ENCODE results near the gene PLEK2.

GRCh38 chr14:67417633-67418032 is 5.7 kb upstream of the PLEK2 start:
- TF ChIP-seq, protein P1, sequence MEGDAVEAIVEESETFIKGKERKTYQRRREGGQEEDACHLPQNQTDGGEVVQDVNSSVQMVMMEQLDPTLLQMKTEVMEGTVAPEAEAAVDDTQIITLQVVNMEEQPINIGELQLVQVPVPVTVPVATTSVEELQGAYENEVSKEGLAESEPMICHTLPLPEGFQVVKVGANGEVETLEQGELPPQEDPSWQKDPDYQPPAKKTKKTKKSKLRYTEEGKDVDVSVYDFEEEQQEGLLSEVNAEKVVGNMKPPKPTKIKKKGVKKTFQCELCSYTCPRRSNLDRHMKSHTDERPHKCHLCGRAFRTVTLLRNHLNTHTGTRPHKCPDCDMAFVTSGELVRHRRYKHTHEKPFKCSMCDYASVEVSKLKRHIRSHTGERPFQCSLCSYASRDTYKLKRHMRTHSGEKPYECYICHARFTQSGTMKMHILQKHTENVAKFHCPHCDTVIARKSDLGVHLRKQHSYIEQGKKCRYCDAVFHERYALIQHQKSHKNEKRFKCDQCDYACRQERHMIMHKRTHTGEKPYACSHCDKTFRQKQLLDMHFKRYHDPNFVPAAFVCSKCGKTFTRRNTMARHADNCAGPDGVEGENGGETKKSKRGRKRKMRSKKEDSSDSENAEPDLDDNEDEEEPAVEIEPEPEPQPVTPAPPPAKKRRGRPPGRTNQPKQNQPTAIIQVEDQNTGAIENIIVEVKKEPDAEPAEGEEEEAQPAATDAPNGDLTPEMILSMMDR (conservative IDR thresholded peaks at IDR 0.05; ENCODE audit: low read depth in 2 of 2), result no peak
- TF ChIP-seq ZNF331 (CRISPR knock-in tag; IDR thresholded peaks at IDR 0.05; ENCODE audit: low read depth) (no peak), ZNF114 (CRISPR knock-in tag; IDR thresholded peaks at IDR 0.05) (no peak), REST (IDR thresholded peaks at IDR 0.05; ENCODE audit: unreplicated experiment) (no peak), EZH2phosphoT487 (IDR thresholded peaks at IDR 0.05; ENCODE audit: unreplicated experiment) (no peak), JUNB (IDR thresholded peaks at IDR 0.05; ENCODE audit: unreplicated experiment) (no peak), CREB1 (CRISPR knock-in tag; IDR thresholded peaks at IDR 0.05; ENCODE audit: low read depth) (no peak), EZH2 (IDR thresholded peaks at IDR 0.05; ENCODE audit: low read depth, unreplicated experiment) (no peak)
